Activated CD4-positive, alpha-beta T cell treated with anti-CD3 and anti-CD28 coated beads, Interleukin-2, amount 50 U/mL, for 4 hours (primary cell): ENCODE data around the gene LGR6.
"Not testable (repeated sequence)": the region's sequence is repeated elsewhere in the genome, so short reads cannot be mapped to it uniquely, and the experiment has no call there.

Source experiments
- DNase-seq, 2 experiments: peaks; one replicate each; pipeline ENCODE4 v3.0.0-alpha.2; 2020

Gene LGR6

DNA sequence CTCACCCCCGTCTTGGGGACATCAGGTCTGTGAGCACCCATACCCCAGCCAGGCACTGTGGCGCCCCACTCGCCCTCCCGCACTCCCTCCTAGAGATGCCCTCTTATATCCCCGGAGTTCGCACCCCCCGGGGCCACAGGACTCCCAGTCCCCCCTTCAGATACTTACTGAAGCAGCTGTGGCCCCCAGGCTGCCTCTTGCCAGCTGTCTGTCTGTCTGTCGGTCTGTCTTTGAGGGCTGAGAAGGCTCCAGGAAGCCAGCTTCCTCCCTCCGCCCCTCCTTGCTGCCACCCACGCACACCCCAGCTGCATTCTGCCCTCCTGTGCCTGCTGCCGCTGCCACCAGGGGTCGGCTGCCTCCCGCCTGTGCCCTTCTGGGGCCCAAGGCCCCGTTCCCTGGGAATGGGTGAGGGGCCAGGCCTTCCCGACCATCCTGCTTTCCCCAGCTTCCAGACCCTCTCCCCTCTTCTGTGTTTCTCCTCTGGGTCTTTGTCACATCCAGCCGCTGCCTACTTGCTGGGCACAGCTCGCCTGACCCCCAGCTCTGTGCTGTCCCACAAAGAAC is 33.1 kb upstream of the LGR6 start, which contains the start of gene PTPN7:
PTPN7 (minus strand) TSS at position 226 of the 564 bp plus-strand sequence. CDS start 1,200 bp downstream, outside the sequence.
- DNase-seq: peak; percentile 90 to 92

DNA sequence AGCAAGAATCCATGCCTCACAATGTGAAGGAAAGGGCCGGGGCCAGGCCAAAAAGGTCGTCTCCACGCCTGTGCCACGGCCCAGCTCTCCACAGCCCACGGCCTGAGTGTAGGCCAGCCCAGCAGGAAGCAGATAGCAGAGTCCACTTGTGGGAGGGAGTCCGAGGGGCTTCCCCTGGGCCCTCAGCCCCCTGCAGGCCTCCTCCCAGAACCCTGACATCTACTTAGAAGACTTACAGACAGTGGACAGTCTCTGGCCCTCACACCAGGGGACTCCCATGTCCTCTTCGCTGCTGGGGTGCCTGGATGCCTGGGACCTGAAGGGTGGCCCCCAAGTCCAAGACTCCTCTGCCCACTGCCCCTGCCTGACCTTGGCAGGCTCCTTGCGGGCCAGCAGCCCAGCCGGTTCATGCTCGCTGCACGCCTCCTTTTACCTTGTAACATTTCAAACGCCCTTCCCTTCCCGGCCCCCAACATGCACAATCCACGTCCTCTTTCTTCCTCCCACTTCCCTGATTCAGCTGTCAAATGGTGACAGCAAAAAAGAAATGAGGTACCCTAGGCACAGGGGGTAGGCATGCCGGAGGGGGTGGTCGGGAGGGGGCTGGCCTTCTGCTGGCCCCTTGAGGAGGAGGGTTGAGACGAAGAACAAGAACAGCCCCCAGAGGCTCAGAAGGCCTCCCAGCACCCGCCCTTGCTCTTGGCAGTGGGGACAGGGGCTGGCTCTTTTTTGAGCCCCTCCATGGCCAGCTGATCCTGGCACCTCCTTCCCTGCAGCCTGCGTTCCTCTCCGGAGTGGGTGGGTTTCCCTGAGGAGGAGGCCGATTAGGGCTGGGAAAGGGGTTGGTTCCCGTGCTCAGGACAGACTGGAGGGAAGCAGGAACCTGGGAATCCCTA is 32.2 kb upstream of the LGR6 start:
- DNase-seq: no peak

DNA sequence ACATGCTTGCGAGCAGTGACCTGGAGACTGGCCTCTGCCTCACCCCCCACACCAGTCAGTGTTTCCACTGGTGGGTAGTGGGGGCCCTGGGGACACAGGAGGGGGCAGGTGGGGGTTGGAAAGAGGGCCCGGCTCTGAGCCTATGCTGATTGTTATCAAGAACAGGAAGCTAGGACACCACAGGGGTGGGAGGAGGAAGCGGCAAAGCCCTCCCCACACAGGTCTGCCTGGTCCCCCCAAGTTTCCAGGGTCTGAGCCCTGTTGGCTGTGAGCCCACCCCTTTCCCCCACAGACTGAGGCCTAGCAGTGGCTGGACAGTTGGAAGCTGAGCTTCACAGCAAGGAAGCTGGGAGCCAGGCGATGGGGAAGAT is 31.6 kb upstream of the LGR6 start:
- DNase-seq: peak; percentile 39 to 45

DNA sequence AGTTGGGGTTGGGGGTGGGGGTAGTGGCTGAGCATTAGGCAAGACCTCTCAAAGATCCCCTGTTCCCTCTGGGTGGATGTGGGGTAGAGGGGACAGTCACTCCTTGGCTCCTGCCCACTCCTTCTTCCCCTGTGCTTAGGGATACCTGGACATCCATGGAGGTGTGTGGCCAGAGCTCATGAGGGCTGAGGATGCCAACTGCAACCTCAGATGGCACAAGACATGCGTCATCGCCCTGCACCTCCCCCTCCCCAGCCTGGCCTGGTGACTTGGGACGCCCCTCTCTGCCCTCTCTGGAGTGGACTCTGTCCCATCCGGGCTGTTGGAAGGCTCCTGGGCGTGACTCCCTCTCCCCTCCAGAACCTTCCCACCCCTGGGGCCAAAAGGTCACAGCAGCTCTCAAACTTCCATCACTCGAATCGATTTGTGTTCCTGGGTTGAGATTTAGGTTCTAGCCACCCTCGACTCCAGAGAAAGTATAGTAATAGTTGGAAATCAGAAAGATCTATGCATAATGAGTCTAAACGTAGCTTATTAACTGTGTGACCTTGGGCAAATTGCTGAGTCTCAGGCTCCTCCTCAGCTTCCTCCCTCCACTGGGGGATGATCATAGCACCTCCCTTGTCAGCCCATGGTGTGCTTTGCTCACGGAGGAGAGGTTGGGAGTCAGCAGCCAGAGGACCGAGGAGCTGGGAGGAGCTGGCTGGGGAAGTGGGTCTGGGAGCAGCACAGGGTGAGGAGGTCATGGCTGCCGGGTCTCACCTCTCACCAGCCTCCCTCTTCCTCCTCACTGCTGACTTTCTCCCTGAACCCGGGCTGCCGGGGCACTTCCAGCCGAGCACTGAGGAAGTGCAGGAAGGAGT is 30.9 kb upstream of the LGR6 start:
- no peak for DNase-seq

DNA sequence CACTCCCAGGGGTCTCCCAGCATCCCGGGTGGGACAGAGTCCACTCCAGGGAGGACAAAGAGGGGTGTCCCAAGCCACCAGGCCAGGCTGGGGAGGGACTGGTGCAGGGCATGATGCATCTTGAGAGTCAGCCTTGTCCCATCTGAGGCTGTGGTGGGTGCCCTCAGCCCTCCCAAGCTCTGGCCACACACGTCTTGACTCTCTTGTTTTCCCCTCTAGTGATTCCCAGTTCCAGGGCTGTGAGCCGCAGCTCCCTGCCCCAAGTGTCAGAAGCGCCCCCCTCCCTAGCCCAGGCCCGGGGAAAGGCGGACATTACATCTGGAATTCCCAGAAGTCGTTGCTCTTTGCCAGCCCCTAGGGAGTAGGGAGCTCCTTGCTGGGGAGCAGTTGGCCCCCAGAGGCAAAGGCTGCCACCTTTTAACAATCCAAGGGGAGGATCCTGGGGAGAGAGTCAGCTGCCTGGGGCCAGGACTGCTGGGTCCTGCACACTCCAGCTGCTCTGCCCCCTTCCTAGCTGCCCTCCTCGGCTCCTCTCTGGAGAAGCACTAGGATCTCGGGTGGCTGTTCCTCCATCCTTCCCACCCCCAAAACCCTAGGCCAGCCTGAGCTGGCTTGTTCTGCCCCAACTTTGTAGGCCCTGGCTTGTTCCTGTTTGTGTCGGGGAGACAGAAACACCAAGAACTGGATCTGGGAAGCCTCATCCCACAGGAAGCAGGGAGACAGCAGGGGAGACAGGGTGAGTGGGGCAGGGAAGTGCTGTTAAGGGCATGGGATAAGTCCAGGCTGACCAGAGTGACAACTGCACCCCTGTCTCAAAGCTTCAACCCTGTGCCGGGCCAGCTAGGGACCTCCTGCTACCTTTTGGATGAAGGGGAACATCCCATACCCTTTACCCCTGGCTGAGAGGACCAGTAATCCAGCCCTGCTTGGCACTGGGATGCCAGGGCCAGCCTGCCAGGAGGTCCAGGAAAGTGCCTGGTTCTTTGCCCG is 30.0 kb upstream of the LGR6 start:
- no peak for DNase-seq

DNA sequence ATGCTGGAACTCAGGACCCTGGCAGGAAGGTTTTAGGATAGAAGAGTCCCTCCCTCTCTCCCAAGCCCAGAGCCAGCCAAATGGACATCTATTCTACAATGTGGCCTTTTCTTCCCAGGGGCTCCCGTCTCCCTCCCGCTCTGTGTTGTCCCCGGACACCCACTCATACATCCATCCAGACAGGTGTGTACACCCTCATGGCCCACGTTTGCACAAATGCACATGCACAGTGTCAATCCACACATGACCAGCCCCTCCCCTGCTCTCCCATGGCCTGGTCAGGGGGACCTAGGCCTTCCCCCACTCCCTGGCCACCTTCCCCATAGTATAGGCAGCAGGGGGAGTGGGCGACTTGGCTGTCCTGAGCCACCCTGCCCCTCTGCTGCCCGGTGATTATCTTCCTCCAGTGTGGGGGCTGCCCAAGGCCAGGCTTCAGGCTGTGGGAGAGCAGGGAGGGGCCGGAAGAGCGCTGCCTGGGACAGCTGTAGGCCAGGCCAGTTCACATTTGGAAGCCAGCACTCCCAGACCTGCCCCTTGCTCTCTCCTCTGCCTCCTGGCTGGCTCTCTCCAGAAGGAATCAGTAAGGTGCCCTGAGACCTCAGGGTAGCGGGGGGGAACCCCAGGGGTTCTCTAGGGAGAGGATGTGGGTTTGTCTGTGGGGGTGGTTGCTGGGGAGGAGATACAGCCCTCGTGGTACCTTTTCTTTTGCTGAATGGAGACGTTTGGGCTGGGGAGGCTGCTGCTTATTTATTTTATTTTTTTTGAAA is 29.1 kb upstream of the LGR6 start:
- peak; percentile 56 to 65 for DNase-seq

DNA sequence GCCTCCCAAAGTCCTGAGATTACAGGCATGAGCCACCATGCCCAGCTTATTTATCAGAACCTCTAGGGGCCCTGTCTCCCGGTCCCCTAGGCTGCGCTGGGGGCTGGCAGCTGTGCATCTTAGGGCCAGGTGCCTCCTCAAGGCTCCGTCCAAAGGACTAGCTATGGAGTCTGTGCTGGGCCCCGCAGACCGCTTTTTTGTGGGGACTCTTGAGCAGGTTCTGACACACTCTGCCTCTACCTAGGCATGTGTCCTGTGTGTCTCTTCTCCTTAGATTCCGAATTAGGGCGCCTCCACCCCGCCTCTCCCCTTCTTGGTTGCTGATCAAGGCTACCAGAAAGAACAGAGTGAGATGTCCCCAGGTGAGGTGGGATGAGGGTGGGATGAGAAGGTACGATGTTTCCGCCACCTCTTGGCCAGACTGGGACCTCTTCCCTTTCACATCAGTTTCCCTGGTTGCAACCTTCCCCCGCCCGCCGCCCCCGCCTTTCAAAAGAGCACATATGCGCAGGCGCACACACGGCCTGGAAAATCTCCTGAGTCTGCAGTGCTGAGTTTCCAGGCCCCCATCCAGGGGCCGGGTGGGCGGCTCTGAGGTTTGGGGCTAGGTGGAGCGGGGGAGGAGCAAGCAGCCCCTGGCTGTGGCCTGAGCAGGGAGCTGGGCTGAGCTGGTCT is 28.2 kb upstream of the LGR6 start:
- DNase-seq: peak; percentile 51 to 58

DNA sequence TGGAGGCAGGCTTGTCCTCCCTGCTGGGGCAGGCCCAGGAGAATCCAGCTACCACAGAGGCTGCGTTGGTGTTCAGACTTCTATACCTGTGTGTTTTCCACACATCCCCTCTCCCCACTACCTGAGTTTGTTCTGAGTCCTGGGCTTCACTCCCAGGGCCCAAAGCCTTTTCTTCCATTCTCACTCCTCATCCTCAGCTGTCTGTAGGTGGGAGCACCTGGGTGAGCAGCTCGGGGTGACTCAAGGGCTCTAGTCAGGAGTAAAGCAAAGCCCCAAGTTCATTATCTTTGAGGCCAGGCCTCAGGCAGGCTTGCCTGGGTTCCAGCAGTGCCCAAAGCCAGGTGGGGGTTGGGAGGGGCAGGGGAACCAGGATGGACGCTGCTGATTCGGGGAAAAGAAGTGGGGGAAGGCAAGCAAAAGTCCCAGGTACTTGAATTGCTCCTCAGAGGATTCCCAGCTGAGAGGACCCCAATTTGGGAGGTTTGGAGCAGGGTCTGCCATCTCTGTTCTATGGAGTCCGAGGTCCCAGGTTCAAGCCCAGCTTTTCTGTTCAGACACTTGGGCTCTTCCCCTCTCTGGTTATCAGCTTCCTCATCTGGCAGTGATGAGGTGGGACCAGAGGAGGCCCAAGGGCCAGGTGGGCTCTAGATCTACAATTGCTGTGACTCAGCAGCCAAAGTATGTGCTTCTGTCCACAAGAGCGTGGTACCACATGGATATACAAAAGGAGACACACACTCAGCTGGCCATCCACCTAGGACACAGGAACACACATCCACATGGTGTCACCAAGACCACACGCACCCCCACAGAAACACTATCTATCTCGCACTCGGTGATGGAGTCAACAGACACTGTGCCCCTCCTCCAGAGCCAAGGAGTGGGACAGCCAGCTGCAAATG is 27.4 kb upstream of the LGR6 start:
- DNase-seq: no peak

DNA sequence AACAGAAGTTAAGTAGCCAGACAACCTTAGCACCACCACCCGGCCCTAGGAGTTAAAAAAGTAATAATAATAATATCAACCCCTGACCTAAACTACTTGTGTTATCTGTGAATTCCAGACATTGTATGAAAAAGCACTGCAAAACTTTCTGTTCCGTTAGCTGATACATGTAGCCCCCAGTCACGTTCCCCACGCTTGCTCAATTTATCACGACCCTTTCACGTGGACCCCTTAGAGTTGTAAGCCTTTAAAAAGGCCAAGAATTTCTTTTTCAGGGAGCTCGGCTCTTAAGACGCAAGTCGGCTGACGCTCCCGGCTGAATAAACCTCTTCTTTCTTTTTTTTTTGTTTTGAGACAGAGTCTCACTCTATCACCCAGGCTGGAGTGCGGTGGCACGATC is 26.5 kb upstream of the LGR6 start:
- DNase-seq: not testable (repeated sequence)

DNA sequence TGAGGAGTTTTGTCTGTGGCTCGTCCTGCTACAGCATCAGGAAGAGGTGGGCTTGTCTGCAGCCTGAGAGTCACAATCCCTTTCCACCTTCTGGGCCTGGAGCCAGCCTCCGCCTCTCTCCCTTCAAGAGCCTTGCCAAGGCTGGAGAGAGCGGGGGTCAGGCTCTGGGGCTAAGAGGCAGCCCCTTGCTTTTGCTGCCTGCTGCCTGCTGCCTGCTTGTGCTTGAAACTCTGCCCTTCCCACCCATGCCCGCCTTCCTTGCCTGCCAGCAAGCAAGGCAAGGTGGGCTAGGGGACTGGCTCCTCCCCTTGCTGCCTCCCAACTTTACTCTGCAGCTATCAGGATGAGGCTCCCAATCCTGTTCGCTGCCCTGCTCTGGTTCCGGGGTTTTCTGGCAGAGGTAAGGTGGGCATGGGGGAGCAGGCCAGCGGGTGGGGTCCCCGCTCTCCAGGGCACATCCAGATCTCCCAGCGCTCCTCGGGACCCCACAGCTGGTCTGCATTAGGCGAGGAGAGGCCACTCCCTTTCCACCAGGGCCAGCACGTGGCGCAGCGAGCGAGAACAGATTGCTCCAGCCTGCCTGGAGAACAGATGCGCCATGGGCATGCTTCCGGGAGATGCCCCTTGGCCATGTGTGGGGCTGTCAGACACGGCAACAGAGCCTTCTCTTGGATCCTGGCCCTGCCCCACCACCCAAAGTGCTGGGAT is 25.7 kb upstream of the LGR6 start:
- DNase-seq: no peak

DNA sequence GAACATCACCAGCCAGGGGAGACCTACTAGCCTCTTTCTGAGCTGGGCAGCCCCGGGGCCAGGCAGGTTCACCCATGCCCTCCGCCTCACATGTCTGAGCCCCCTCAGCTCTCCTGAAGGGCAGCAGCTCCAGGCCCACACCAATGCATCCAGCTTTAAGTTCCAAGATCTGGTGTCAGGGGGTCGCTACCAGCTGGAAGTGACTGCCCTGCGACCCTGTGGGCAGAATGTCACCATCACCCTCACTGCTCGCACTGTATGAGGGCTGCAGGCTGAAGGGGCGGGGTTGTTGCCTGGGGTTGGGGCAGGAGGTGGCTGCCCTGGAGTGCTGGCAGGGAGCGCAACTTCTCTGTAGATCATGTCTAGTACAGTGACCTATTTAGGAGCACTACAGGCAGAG is 24.7 kb upstream of the LGR6 start:
- no peak for DNase-seq

DNA sequence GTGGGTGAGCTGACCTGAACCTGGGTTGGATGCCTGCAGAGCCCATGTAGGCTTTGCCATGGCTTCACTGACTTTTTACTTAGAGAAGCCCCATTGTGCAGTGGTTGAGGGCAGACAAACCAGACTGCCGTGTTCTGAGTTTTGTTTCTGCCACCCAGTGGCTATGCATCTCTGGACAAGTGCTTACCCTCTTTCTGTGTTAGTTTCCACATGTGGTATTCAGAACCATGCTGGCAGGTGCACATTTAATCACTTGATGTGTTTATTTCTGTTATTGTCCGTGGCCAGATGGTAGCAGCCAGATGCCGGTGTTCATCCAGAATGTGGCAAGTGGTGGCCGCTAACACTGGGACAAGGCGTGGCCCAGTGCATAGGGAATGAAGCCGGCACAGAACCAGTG is 22.9 kb upstream of the LGR6 start:
- DNase-seq: no peak

DNA sequence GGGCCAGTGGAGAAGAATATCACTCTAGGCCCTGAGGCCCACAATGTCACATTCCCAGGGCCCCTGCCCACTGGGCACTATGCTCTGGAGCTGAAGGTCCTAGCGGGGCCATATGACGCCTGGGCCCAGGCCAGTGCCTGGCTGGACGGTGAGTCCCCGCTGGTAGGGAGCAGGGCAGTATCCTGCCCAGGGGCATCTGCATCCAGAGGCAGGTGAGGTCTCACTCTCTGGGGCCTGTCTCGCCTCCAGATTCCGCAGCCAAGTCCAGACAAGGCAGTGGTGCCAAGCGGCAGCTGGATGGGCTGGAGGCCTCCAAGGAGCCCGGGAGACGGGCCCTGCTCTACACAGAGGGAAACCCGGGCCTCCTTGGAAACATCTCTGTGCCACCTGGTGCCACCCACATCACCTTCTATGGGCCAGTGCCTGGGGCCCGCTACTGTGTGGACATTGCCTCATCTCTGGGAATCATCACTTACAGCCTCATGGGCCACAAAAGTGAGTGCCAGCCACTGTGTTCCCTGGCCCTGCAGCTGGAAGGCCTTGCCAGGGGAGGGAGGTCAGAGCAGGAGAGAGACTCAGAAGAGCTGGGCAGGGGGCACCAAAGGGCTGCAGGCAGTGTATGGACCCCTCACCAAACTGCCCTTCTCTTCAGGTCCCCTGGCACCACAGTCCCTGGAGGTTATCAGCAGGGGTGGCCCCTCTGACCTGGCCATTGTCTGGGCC is 22.1 kb upstream of the LGR6 start:
- no peak for DNase-seq

DNA sequence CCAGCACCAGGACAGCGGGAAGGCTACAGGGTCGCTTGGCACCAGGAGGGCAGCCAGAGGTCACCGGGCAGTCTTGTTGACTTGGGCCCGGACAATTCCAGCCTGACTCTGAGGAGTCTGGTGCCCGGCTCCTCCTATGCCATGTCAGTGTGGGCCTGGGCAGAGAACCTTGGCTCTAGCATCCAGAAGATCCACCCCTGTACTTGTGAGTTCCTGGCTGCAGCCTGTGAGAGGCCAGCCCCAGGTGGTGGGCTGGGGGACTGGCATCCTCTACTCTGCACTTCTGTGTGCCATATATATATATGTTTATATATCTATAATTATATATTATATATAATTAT is 21.6 kb upstream of the LGR6 start:
- no peak for DNase-seq

DNA sequence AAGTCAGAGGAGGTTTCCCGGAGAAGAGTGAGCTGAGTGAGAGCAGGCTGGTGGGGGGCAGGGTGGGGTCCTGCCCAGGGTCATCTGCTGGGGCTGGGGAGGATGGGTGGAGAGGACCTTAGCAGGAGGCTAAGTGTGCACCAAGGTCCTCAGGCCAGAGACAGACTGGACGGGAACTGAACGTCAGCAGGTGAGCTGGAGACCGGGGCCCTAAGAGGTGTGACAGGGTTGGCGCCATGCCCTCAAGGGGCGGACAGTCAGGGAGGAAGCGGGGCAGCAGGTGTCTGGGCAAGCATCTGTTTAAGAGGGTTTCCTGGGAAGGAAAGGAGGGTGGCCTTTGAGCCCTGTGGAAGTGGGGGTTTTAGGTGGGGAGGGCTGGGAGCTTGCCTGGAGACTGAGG is 19.6 kb upstream of the LGR6 start:
- DNase-seq: no peak

DNA sequence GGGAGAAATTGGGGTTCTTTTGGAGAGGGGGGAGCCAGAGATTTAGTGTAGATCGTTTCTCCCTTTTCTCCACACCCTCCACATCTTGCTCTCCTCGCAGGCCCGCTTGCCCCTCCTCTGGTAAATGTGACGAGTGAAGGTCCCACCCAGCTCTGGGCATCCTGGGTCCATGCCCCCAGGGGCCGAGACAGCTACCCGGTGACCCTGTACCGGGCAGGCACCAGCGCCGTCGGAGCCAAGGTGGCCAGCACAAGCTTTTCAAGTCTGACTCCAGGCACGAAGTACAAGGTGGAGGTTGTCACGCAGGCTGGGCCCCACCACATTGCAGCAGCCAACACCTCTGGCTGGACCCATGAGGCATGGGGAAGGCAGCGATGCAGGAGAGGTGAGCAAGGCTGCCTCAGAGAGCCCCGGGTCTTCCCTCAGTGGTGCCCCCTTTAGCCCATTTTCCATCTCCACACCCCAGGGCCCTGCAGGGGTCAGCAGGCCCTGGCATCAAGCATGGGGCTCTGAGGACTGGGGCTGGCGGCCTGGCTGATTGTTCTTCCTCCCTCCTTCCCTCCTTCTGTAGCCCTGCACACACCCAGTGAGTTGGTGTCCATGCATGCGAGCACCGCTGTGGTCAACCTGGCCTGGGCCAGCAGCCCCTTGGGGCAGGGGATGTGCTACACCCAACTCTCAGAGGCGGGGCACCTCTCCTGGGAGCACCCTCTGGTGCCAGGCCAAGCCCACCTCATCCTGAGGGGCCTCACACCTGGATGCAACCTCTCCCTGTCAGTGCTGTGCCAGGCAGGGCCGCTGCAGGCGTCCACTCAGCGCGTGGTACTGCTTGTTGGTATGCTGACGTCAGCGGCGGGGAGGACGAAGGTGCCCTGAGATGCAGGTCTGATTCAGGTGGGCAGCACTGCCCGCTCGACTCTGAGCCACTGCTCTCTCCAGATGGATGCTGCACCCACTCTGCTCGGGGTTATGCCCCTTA is 16.4 kb upstream of the LGR6 start:
- no peak for DNase-seq
